K562 (cell line): Measurements from ENCODE around the gene INPP5K. TPM values are rescaled to one million over a fixed set of nuclear protein-coding genes. Genes with fewer than 3 reads are reported as not detected.
A peak's percentile ranks its signal among the peaks of the same experiment; 100 is the strongest.

ENCODE experiments used
- ARID3A ChIP-seq: IDR thresholded peaks from 2 replicates; pipeline ENCODE4 v1.6.1; 2012; ENCODE audit warnings: low read depth, low read length, improper control_type of control experiment, borderline replicate concordance
- C11orf30 ChIP-seq: fragments of 450-650 bp; IDR thresholded peaks from 2 replicates; pipeline ENCODE4 v1.6.1; 2016; ENCODE audit warnings: low read depth, mild to moderate bottlenecking
- CBFA2T3 ChIP-seq: fragments of 450-650 bp; IDR thresholded peaks from 2 replicates; pipeline ENCODE4 v1.6.1; 2017
- CXXC5 ChIP-seq: fragments of 250-450 bp; sonication (Bioruptor Pico); IDR thresholded peaks from 2 replicates; pipeline ENCODE4 v1.8.0; 2022; ENCODE audit warnings: inconsistent platforms, mild to moderate bottlenecking, moderate library complexity
- EHMT2 ChIP-seq: fragments of 450-650 bp; IDR thresholded peaks from 2 replicates; pipeline ENCODE4 v1.6.1; 2018; ENCODE audit warnings: antibody characterized with exemption
- FOXA1 ChIP-seq: fragments of 450-650 bp; IDR thresholded peaks from 2 replicates; pipeline ENCODE4 v1.6.1; 2016; ENCODE audit warnings: mild to moderate bottlenecking, borderline replicate concordance
- GABPA ChIP-seq: fragments of 200-800 bp; sonication (Bioruptor generic); conservative IDR thresholded peaks from 2 replicates; pipeline ENCODE4 v1.6.1; 2016; ENCODE audit warnings: low read depth, missing genetic modification characterization, missing compliant biosample characterization
- GTF2F1 ChIP-seq: IDR thresholded peaks from 2 replicates; pipeline ENCODE4 v1.6.1; 2011; ENCODE audit warnings: low read depth, low read length, improper control_type of control experiment
- HDAC3 ChIP-seq: fragments of 450-650 bp; IDR thresholded peaks from 2 replicates; pipeline ENCODE4 v1.6.1; 2018; ENCODE audit warnings: borderline replicate concordance, mild to moderate bottlenecking, moderate library complexity; ENCODE audit not compliant: partially characterized antibody
- KDM1A ChIP-seq, 2 experiments: fragments of 450-650 bp; IDR thresholded peaks; 2 replicates each; pipeline ENCODE4 v1.6.1; 2016; ENCODE audit warnings: mild to moderate bottlenecking in 2 of 2
- RNF219 ChIP-seq: fragments of 250-450 bp; sonication (Bioruptor Pico); IDR thresholded peaks from 2 replicates; pipeline ENCODE4 v1.5.0; 2022; ENCODE audit warnings: mild to moderate bottlenecking
- USF1 ChIP-seq: sonication (generic); formaldehyde crosslinking; IDR thresholded peaks from 2 replicates; pipeline ENCODE4 v1.9.0; 2022; ENCODE audit warnings: mild to moderate bottlenecking, missing genetic modification reagents
- VEZF1 ChIP-seq: fragments of 200-800 bp; sonication (Bioruptor generic); IDR thresholded peaks from 2 replicates; pipeline ENCODE4 v1.6.1; 2017; ENCODE audit warnings: missing genetic modification characterization, missing compliant biosample characterization
- ZMIZ1 ChIP-seq, 2 experiments: fragments of 150-350 bp in 1 of 2; IDR thresholded peaks; 2 replicates each; pipeline ENCODE4 v1.6.1; 2012 to 2016; ENCODE audit warnings: low read depth in 2 of 2, low read length in 2 of 2, mild to moderate bottlenecking in 1 of 2, moderate library complexity in 1 of 2
- polyA plus RNA-seq, 8 experiments: library from polyadenylated mRNA; depleted of rRNA in 4 of 8; stranded (reverse) in 5 of 8; unstranded in 3 of 8; fragments of >200 nt; fragmentation: Nextera tagmentation in 2 of 8; fragmentation: Illumina TruSeq in 1 of 8; extraction: Ambion mirVana in 2 of 8; extraction: Trizol in 1 of 8; gene quantifications; 2 replicates each; pipeline versions ENCODE4 v1.2.1 to v1.2.3, GENCODE V29; 2011 to 2014; ENCODE audit warnings: inconsistent platforms in 1 of 8, missing spikeins in 1 of 8
- total RNA-seq, 7 experiments: library from RNA; depleted of rRNA in 6 of 7; stranded (reverse); fragments of >200 nt in 6 of 7; fragmentation: Illumina TruSeq in 2 of 7; extraction: Trizol in 2 of 7; gene quantifications; 2 replicates each; pipeline versions ENCODE4 v1.2.1 to v1.2.3, GENCODE V29; 2011 to 2021; ENCODE audit warnings: low replicate concordance in 1 of 7

Gene INPP5K
- total and polyA plus RNA-seq, 9 of the 15 experiments (the other 6 are each of a cell fraction or from before 2014, with no cell fraction given) = 0.63 to 15.1 (median 10.1) TPM

GRCh38 chr17:1493291-1493980 is 23.0 kb downstream of the INPP5K start (continued):
- TF ChIP-seq RNF219 (CRISPR knock-in tag) = no peak
- no peak for TF ChIP-seq USF1
- peak; percentile 23; the same call in 1 of the 2 replicates for TF ChIP-seq VEZF1
- TF ChIP-seq CXXC5 = no peak
- TF ChIP-seq ZMIZ1 (IDR thresholded peaks at IDR 0.05; ENCODE audit: low read depth in 2 of 2, low read length in 2 of 2) = no peak
- 0 out of 4 replicates have a peak, but pooled peaks of 1 of the 2 experiments have one; percentile 20 for TF ChIP-seq KDM1A (IDR thresholded peaks at IDR 0.05)
- no peak for TF ChIP-seq HDAC3
- no peak for TF ChIP-seq EHMT2
- TF ChIP-seq FOXA1 = no peak
- no peak for TF ChIP-seq ARID3A
- TF ChIP-seq C11orf30 = no peak
- 0 out of 2 replicates have a peak, but pooled peaks have one; percentile 25 for TF ChIP-seq GABPA (tag)
- TF ChIP-seq CBFA2T3 = peak; percentile 19; the same call in 1 of the 2 replicates
- no peak for TF ChIP-seq GTF2F1
